ENCODE results near the gene DNAH1. TPM values are rescaled to one million over a fixed set of nuclear protein-coding genes. Genes with fewer than 3 reads are reported as not detected.

Gene DNAH1
- total RNA-seq, 4 donors from 2014 or later, result 19.3 to 103 (median 64.2) TPM

DNA sequence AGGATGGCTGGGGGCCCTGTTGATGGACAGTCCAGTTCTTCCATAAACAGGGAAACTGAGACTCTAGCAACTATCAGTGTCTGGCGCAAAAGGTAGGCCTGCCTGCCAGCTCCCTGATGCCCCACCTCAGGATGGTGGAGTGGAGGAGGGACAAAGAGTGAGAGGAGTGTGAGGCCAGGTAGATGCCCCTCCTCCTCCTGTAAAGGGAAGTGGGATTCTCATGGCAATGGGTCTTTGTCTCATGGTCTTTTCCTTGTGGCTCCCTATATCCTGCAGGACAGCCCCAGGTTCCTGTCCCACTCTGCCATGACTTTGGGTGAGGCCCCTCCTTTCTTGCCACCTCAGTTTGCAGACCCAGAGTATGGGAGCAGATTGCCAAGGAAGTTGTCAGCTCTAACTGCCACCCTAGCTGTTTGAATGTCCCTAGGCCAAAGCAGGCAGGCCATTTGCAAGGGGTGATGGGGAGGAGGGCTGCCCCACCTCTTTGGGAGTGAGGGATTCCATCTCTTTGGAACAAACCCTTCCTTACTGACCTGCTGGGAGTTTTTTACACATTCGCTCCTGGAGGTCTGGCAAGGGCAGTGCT, 2.8 kb upstream of the DNAH1 start:
- Histone ChIP-seq H3K4me1 (peaks cover 4 to 30% (median 14%) of the 10 kb centered on the region in 4 donors), H3K9me3 (no peaks in the 10 kb centered on the region), H3K27me3 (no peaks in the 10 kb centered on the region), H3K4me3 (no peak overlapping the region), H3K36me3 (peaks cover 0 to 5% (median 0%) of the 10 kb centered on the region in 3 donors), H3K27ac (peak overlapping the region; percentile 8 to 71 (median 38))
- DNase-seq, result no peak
- no peak for TF ChIP-seq POLR2A (IDR thresholded peaks at IDR 0.05)
- TF ChIP-seq, protein P1, sequence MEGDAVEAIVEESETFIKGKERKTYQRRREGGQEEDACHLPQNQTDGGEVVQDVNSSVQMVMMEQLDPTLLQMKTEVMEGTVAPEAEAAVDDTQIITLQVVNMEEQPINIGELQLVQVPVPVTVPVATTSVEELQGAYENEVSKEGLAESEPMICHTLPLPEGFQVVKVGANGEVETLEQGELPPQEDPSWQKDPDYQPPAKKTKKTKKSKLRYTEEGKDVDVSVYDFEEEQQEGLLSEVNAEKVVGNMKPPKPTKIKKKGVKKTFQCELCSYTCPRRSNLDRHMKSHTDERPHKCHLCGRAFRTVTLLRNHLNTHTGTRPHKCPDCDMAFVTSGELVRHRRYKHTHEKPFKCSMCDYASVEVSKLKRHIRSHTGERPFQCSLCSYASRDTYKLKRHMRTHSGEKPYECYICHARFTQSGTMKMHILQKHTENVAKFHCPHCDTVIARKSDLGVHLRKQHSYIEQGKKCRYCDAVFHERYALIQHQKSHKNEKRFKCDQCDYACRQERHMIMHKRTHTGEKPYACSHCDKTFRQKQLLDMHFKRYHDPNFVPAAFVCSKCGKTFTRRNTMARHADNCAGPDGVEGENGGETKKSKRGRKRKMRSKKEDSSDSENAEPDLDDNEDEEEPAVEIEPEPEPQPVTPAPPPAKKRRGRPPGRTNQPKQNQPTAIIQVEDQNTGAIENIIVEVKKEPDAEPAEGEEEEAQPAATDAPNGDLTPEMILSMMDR (IDR thresholded peaks at IDR 0.05), result no peak

DNA sequence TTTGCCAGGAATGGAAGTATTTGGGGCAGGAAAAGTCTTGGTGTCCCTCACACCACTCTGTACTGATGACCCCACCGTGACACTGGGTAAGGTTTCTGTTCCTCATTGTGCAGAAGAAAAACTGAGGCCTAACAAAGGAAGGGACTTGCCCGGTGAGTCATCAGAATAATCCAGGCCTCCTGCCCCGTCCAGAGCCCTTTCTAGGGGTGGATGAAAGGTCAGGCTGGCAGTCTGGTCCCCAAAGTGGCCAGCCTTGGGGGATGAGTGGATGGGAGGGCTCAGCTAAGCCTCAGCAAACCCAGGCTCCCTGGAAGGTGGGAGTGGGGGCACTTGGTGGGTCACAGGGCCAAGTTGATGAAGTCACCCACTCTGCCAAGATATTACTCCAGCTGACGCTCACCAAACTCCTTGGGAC, 2.3 kb upstream of the DNAH1 start:
- peak in 2 of 3 donors; percentile 63 to 74 for DNase-seq
- peaks cover 0 to 25% (median 14%) of the 10 kb centered on the region in 4 donors for H3K4me1 ChIP-seq
- peak overlapping the region; percentile 33 to 71 (median 41) for H3K27ac ChIP-seq
- H3K36me3 ChIP-seq, result peaks cover 0 to 5% (median 0%) of the 10 kb centered on the region in 3 donors
- H3K4me3 ChIP-seq, result no peak overlapping the region
- TF ChIP-seq, protein P1 (IDR thresholded peaks at IDR 0.05), result no peak
- no peak for TF ChIP-seq POLR2A (IDR thresholded peaks at IDR 0.05)
- no peaks in the 10 kb centered on the region for H3K9me3 ChIP-seq
- H3K27me3 ChIP-seq, result no peaks in the 10 kb centered on the region

DNA sequence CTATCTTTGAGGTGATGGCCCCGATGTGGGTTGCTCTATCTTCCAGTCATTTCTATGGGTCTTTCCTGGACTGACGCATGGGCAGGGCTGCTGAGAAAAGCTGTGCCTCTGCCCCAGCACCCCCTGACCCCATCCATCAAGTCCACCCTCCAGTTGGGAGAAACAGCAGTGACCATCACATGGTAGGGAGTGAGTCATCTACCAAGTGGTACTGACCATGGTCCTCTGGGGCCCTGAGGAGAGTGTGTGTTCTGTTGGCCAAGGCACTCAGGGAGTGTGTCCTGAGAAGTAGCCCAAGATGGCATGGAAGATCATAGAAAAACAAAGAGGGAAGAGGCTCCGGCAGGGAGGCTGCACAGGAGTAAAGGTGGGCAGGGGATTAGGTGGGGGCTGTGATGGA, 1.6 kb upstream of the DNAH1 start:
- no peak for TF ChIP-seq POLR2A (IDR thresholded peaks at IDR 0.05)
- TF ChIP-seq, protein P1 (IDR thresholded peaks at IDR 0.05), result no peak
- H3K4me3 ChIP-seq, result no peak overlapping the region
- DNase-seq, result no peak
- H3K9me3 ChIP-seq, result no peaks in the 10 kb centered on the region
- H3K4me1 ChIP-seq, result peaks cover 0 to 24% (median 14%) of the 10 kb centered on the region in 4 donors
- H3K36me3 ChIP-seq, result peaks cover 0 to 5% (median 0%) of the 10 kb centered on the region in 3 donors
- peak overlapping the region in 2 of 4 donors; percentile 39 to 71 for H3K27ac ChIP-seq
- no peaks in the 10 kb centered on the region for H3K27me3 ChIP-seq

DNA sequence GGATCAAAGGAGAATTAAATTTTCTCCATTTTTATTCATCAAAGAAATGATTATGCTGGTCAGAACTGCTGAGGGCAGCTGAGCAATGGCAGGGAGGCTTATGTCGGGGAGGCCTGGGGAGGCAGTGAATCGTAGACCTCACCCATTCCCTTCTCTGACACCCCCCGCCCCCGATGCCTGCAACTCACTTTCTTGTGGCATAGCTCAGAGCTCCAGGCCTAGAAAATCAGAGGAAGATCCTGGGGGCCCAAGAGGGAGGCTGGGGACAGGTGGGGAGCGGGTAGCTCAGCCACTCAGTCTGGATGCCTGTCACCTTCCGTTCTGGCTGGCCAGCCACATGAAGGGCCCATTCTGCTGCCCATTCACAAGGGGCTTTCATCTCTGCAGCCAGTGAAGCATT, 1.1 kb upstream of the DNAH1 start:
- no peaks in the 10 kb centered on the region for H3K9me3 ChIP-seq
- no peak for DNase-seq
- H3K36me3 ChIP-seq, result peaks cover 0 to 3% (median 0%) of the 10 kb centered on the region in 3 donors
- no peak overlapping the region for H3K4me3 ChIP-seq
- H3K27ac ChIP-seq, result no peak overlapping the region
- no peaks in the 10 kb centered on the region for H3K27me3 ChIP-seq
- peaks cover 0 to 24% (median 14%) of the 10 kb centered on the region in 4 donors for H3K4me1 ChIP-seq
- TF ChIP-seq POLR2A (IDR thresholded peaks at IDR 0.05), result no peak
- TF ChIP-seq, protein P1 (IDR thresholded peaks at IDR 0.05), result no peak

DNA sequence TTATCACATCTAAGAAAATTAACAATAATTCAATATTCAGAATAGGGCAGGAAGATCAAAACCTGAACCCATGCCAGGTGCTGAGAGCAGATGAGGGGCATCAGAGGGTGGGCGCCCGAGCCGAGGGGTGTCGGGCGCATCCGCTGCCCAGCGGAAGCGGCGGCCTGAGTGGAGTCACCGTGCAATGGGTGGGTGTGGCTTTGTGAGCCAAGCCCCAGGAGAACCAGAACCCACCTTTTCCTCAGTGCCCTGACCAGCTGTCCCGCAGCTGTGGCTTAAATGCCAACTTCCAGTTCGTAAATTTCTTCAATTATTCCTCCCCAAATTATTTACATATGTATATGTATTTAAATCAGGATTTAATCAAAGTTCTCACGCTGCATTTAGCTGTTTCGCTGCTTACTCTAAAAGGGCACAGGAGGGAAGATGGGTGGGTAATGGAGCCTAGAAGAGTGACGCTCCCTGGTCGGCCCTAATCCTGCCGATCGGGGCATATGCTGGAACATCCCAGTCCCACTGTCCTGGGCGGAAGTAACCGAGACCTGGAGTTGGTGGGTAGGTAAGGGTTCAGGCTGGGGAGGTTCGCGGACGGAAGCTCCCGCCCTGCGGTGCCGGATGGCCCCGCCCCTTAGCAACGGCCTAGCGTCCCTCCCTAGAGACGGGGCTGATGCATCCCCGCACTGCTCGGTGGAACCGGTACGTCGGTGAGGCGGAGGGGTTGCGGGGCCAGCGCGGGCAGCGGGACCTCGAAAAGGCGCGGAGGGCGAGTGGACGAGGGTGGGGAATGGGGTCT, 1.3 kb downstream of the DNAH1 start:
- Histone ChIP-seq H3K27me3 (no peaks in the 10 kb centered on the region), H3K27ac (peak overlapping the region in 1 of 4 donors; percentile 52), H3K4me1 (peaks cover 0 to 24% (median 11%) of the 10 kb centered on the region in 4 donors), H3K36me3 (no peaks in the 10 kb centered on the region), H3K9me3 (no peaks in the 10 kb centered on the region), H3K4me3 (peak overlapping the region; percentile 4 to 45 (median 36))
- TF ChIP-seq, protein P1 (IDR thresholded peaks at IDR 0.05), result no peak
- TF ChIP-seq POLR2A (IDR thresholded peaks at IDR 0.05), result no peak
- DNase-seq, result peak; percentile 57 to 82 (median 73)

Measured in Peyer's patch (tissue), 4 donors.